Stimulated activated CD4-positive, alpha-beta T cell treated with anti-CD3 and anti-CD28 coated beads, Interleukin-15, amount 100 ng/mL, for 1 hour (primary cell): ENCODE data around the gene NSF.
"Not testable (repeated sequence)": the region's sequence is repeated elsewhere in the genome, so short reads cannot be mapped to it uniquely, and the experiment has no call there.

Experiments used
- DNase-seq, 2 donors: peaks; one replicate each; pipeline ENCODE4 v3.0.0-alpha.2; 2020; ENCODE audit warnings: low read depth in 1 of 2, low spot score in 1 of 2

NSF gene

GRCh38 chr17:46628753-46629436 lies 38.4 kb downstream of the NSF start:
- DNase-seq = not testable (repeated sequence)

- DNase-seq = not testable (repeated sequence)
Observed at GRCh38 chr17:46632146-46632545, 41.7 kb downstream of the NSF start.

GRCh38 chr17:46634844-46635243 lies 44.4 kb downstream of the NSF start:
- not testable (repeated sequence) for DNase-seq

GRCh38 chr17:46641861-46642656 lies 51.6 kb downstream of the NSF start:
- DNase-seq = not testable (repeated sequence)

- DNase-seq = not testable (repeated sequence)
Observed at GRCh38 chr17:46647251-46647650, 56.8 kb downstream of the NSF start.

DNA sequence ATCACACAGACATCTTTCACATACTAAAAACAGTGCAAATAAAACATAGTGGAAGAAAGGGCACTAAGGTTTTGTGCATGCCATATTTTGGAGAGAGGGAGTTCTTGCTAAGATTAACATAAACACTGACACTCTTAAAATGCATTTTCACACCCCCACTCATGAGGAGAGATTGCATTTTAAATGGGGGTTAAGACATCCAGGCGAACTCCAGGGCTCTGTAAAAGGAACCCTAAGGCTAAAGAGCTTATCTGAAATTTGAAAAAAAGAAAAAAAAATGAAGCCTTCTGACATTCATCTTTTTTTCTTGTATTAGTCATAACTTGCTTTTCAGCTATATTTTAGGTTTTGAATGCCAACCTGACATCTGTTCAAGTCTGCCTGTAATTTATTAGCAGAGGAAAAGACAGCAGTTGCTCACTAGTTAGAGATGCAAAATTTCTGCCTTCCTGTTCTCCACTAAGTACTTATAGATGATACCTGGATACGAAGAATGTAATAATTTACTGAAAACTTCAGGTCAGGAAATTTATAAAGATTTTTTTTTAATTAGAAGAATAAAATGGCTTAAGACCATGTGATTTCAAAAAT lies 57.3 kb downstream of the NSF start:
- DNase-seq = not testable (repeated sequence)

GRCh38 chr17:46649246-46649645 lies 58.8 kb downstream of the NSF start:
- DNase-seq = not testable (repeated sequence)

DNA sequence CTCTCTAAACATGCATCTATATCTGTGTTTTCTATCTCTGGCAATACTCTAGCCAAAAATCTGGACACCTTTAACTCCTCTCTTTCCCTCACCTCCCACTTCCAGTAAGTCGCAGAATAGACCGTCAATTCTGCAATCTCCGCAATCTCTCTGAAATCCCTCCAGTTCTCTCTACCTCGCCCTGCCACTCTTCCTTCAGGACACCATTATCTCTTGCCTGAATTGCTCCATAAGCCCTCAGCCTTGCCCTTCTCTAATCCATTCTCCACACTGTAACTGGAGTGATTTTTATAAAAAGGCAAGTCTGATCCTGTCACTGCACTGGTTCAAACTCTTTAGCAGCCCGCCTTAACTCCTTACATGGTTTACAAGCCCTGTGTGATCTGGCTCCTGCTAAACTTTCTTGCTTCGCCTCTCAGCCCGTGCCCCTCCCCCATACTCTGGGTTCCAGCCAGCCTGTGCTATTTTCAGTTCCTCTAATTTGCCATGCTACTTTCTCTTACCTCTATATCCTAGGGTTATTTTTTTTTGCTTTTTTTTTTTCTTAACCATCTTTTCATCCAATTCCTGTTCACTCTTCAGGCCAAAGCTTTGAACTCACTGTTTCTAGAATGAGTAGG lies 61.7 kb downstream of the NSF start:
- DNase-seq = not testable (repeated sequence)

- not testable (repeated sequence) for DNase-seq
Observed at GRCh38 chr17:46658235-46658634, 67.8 kb downstream of the NSF start.

DNA sequence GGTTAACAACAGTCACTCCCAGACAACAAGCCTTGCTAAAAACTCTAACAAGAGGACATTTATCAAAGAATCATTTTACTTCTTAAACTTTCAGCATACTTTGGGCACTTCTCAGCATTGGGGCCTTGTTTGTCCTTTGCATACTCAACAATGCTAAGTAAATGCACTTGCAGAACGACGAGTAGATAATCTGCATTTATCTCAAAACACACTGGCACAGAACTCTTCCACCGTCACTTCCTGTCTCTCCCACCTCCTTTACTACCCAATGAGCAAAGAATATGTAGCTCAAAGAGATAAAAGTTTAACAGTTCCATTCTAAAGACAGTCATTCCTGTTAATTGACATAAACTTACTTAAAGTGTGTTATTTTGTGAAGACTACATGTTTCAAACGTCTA lies 69.2 kb downstream of the NSF start:
- DNase-seq = not testable (repeated sequence)

DNA sequence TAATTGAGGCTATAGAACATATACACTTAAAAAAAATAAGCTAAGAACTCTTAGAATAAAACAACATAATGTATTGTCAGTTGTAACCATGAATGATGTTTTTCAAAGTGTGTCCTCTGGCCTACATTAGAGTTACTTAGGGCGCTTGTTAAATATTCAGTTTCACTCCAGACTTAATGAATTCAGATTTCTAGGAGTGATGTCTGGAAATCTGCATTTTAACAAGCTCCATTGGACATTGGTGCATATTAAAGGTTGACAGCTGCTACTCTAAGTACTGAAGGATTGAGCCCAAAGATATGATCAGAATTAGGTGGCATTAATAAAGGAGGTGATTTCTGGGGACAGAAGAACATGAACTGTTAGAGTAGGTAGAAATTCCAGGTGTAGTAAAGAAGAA lies 72.7 kb downstream of the NSF start:
- DNase-seq = not testable (repeated sequence)

- DNase-seq = not testable (repeated sequence)
Observed at GRCh38 chr17:46663552-46663951, 73.1 kb downstream of the NSF start.

GRCh38 chr17:46665969-46666368 lies 75.5 kb downstream of the NSF start:
- DNase-seq = not testable (repeated sequence)

- not testable (repeated sequence) for DNase-seq
Observed at GRCh38 chr17:46670789-46671188, 80.3 kb downstream of the NSF start.

DNA sequence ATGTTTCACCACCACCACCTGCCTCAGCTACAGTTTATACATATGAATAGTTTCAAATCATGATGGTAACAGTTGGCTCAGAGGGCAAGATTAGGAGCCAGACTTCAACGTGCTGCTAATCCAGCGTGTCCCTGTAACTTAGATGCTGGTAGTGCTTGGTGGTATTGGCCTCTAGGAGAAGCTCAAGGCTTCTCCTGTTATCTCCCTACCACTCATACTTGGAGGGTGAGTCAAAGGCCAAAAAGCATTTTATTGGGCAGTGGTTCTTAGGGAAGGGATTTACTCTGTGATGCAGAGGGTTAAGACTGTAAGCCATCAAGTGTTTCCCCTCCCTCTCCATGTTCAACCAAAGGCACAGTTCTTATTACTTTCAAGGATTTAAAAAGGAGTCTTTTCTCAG lies 82.3 kb downstream of the NSF start:
- DNase-seq = not testable (repeated sequence)

- DNase-seq = not testable (repeated sequence)
Observed at GRCh38 chr17:46677819-46678218, 87.3 kb downstream of the NSF start.

DNA sequence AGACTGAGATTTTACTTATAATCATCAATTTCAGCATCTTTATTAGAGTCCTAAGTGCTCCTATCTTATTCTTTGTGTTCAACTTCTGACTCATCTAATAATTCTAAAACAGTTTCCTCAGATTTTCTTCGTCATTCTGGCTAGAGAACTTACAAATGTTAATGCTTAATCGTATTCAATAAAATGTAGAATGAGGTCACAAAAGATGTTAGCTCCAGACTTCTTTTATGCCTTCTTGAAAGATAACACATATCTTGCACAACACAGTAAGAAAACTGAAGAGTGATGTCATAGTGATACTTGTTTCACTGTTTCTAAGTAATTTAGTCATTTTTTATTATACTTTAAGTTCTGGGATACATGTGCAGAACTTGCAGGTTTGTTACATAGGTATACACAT lies 93.2 kb downstream of the NSF start:
- not testable (repeated sequence) for DNase-seq

GRCh38 chr17:46685284-46685683 lies 94.8 kb downstream of the NSF start:
- DNase-seq = not testable (repeated sequence)

GRCh38 chr17:46692196-46692595 lies 101.7 kb downstream of the NSF start:
- not testable (repeated sequence) for DNase-seq

DNA sequence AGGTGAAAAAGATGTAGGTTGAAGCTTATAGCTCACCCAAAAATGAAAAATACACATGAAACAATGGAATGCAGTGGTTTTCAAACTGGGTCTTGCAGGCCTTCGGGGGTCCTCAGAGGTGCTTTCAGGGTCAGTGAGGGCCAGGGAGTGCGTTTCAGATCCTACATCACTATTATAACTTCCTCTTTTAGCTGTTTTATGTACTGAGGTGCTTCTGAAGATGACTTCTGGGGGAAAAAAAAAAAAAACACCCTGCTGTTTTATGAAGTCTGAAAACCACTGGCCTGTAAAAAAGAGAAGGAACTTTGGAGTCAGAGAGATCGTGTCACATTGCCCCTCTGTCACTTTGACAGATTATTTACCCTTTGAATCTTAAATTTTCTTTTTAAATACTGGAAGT lies 102.8 kb downstream of the NSF start:
- not testable (repeated sequence) for DNase-seq

DNA sequence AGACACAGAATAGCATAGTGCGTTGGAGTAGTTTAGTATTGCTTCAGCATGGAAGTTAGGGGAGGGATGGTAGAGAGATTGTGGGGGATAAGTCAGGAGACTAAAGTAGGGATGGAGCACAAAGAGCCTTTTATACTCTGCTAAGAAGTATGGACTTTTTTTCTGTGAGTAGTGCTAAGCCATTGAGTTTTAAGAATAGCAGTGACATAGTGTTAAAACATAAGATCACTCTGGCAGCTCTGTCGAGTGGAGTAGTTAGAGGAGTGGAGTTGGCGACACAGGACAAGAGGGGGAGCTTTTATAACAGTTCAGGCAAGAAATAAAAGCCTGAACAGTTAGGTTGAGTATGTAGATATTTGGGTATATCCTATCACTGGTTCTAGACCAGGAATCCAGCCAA lies 106.1 kb downstream of the NSF start:
- DNase-seq = not testable (repeated sequence)
